GM13976 (cell line): ENCODE data around the gene ST3GAL5.

Source experiments
- DNase-seq: peaks from one replicate; pipeline ENCODE4 v3.0.0; 2012; ENCODE audit warnings: low spot score
- CTCF ChIP-seq: IDR thresholded peaks from 2 replicates; pipeline ENCODE4 v1.5.1; 2012; ENCODE audit warnings: borderline replicate concordance, mild to moderate bottlenecking; ENCODE audit not compliant: insufficient read depth; ENCODE audit errors: extremely low read depth, missing control alignments, control extremely low read depth
- in situ Hi-C: fragments of 300-500 bp; cut with MboI; formaldehyde crosslinking; loops from one replicate; pipeline ENCODE4 v1.12.0; 2022; ENCODE audit warnings: low sequenced_read_pairs, mixed read lengths, inconsistent platforms; ENCODE audit not compliant: unreplicated experiment

The ST3GAL5 gene

DNA sequence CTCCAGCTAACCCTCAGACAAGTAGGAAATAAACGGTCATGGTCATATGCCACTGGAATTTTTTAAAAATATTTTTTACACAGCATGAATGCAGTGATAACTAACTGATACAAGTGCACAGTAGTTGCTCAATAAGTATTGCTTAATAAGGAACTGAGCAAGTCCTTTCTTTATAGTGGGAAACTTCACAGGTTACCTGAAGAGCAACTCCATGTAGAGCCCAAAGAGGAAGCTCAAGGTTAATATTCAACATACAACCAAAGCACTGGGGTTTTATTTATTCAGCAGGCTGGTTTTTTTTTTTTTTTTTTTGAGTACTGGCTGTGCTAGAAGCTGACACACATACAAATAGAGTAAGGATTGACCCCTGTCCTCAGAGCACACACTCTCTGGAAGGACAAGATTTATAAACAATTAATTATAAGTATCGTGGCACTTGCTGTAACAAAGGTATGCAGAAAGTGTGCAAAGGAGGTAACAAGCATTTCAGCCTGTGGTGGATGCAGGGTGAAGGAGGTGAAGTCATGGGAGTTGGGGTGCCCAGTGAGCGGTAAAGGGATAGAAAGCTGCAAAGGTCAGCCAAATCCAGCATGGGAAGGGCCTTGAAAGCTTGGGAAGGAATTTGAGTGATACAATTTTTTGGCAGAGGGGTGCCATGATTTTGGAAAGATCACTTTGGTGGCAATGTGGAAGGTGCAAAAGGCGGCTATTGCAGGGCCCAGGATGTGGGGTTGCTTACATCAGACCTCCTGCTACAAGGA is 82.3 kb downstream of the ST3GAL5 start:
- in situ Hi-C loops = no loop called here
- no peak for DNase-seq
- no peak for TF ChIP-seq CTCF

DNA sequence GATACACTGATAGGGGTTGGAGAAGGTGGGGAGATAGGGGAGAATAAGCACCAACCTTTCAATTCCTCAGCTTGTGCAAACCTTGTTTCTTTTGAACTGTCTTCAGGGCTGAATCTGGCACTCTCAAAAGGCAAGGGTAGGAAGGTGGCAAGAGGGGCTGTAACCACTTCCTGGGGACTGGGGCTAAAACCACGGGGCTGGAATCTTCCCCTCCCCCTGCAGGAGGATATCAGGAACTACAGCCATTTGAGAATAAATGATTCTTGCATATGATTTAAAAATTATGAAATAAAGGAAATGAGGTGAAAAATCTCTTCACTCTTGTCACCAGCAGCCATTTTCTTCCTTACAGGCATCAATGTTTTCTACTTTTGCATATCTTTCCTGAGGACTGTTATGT is 84.2 kb downstream of the ST3GAL5 start:
- no peak for DNase-seq
- no peak for TF ChIP-seq CTCF
- in situ Hi-C loops = no loop called here

DNA sequence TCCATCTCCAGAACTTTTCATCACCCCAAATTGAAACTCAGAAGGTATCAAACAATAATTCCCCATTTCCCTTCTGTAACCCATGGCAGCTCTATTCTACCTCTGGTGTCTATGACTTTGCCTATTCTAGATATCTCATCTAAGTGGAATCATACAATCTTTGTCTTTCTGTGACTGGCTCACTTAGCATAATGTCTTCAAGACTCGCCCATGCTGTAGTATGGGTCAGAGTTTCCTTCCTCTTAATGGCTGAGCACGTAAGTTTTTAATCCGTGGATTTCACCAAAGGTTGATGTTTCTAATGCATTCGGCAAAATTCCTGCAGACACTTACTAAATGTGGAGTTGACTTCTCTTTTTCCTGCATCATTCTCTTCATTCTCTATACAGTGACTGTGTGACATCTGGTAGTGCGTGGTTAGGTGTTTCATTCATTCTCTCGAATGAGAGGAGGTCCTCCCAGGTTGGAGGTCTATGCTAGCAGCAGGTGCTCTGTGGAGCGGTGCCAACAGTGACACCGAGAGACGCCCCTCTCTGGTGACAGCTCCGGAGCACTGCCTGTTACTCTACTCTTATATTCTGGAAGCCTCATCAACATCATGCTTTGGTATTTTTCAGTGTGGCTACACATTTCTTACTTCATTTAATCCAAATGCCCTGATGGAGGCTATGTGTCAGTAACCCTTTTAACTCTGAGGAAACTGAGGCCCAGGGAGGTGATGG is 84.9 kb downstream of the ST3GAL5 start:
- TF ChIP-seq CTCF = no peak
- no peak for DNase-seq
- in situ Hi-C loops = no loop called here

- DNase-seq = no peak
- no peak for TF ChIP-seq CTCF
- in situ Hi-C loops = no loop called here
Observed at GRCh38 chr2:85802354-85803103, 86.3 kb downstream of the ST3GAL5 start.

DNA sequence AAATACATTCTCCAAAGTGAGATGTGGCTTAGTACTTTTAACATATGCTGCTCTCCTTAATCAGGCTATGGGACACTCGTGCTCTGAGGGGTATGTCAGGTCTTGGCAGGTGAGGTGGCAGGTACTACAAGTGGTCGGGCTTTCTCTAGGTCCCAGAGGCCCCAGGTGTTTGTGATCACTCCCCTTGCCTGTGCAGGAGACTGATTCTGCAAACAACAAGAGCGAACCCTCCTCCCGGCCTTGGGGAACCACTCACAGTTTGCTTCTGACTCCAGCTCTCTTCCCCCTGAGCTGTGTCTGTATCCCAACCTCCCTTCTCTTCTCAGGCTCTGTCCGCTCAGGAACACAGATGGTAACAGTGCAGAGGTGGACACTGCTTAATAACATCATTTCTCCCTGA is 86.9 kb downstream of the ST3GAL5 start:
- in situ Hi-C loops = no loop called here
- no peak for TF ChIP-seq CTCF
- no peak for DNase-seq

DNA sequence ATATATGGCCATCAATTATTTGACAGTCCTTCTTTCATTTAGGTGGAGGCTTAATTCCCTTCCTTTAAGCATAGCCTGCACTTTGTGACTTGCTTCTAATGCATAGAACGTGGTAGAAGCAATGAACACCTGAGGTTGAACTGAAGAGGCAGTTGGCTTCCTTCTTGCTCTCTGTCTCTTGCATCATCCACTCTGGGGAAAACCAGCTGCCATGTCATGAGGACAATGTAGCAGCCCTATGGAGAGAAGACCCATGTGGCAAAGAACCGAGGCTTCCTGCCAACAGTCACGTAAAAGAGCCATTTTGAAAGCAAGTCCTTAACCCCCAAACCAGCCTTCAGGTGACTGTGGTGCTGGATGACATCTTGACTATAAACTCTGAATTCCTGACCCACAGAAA is 88.2 kb downstream of the ST3GAL5 start:
- no peak for TF ChIP-seq CTCF
- in situ Hi-C loops = no loop called here
- DNase-seq = no peak
